ENCODE data around the gene TENM4. TPM values are rescaled to one million over a fixed set of nuclear protein-coding genes. Genes with fewer than 3 reads are reported as not detected.

Gene TENM4
- polyA plus RNA-seq, 1 donor from 2014 or later = 16.8 TPM

- no peaks in the 10 kb centered on the region for H3K9me3 ChIP-seq (ENCODE audit: low read length)
Observed at GRCh38 chr11:79409330-79409729, 31.5 kb downstream of the TENM4 start.

GRCh38 chr11:79406376-79406775, 34.5 kb downstream of the TENM4 start:
- Histone ChIP-seq H3K36me3 (ENCODE audit: insufficient read depth, low read length) (peaks cover 3% of the 10 kb centered on the region), H3K9me2 (ENCODE audit: insufficient read depth, low read length) (no peaks in the 10 kb centered on the region), H3K9me3 (ENCODE audit: low read length) (no peaks in the 10 kb centered on the region), H3K4me3 (ENCODE audit: low read length) (no peak overlapping the region), H3K27me3 (ENCODE audit: insufficient read depth, low read depth, low read length) (no peaks in the 10 kb centered on the region), H3K79me2 (replicated peaks; ENCODE audit: insufficient read depth, low read length) (peaks cover 29% of the 10 kb centered on the region), H3K9ac (ENCODE audit: low read length) (no peak overlapping the region), H2AFZ (ENCODE audit: low read depth, low read length) (no peak overlapping the region), H4K20me1 (ENCODE audit: insufficient read depth) (no peaks in the 10 kb centered on the region), H3F3A (ENCODE audit: insufficient read depth, low read length, poor library complexity, severe bottlenecking) (peaks cover 2% of the 10 kb centered on the region), H3K4me2 (ENCODE audit: low read length) (no peak overlapping the region), H3K27ac (ENCODE audit: low read length) (no peak overlapping the region)
- TF ChIP-seq TAF1 (IDR thresholded peaks at IDR 0.05; ENCODE audit: low read depth) (no peak), EZH2 (IDR thresholded peaks at IDR 0.05; ENCODE audit: borderline replicate concordance, insufficient read depth, low read length, poor library complexity, severe bottlenecking) (no peak), MXI1 (conservative IDR thresholded peaks at IDR 0.05; ENCODE audit: poor library complexity, severe bottlenecking) (no peak), SMC3 (conservative IDR thresholded peaks at IDR 0.05; ENCODE audit: poor library complexity) (no peak), EP300 (conservative IDR thresholded peaks at IDR 0.05; ENCODE audit: poor library complexity, severe bottlenecking) (no peak), POLR2AphosphoS5 (IDR thresholded peaks at IDR 0.05) (no peak), REST (IDR thresholded peaks at IDR 0.05; ENCODE audit: borderline replicate concordance) (no peak), RAD21 (conservative IDR thresholded peaks at IDR 0.05) (no peak)
- TF ChIP-seq, protein P1, sequence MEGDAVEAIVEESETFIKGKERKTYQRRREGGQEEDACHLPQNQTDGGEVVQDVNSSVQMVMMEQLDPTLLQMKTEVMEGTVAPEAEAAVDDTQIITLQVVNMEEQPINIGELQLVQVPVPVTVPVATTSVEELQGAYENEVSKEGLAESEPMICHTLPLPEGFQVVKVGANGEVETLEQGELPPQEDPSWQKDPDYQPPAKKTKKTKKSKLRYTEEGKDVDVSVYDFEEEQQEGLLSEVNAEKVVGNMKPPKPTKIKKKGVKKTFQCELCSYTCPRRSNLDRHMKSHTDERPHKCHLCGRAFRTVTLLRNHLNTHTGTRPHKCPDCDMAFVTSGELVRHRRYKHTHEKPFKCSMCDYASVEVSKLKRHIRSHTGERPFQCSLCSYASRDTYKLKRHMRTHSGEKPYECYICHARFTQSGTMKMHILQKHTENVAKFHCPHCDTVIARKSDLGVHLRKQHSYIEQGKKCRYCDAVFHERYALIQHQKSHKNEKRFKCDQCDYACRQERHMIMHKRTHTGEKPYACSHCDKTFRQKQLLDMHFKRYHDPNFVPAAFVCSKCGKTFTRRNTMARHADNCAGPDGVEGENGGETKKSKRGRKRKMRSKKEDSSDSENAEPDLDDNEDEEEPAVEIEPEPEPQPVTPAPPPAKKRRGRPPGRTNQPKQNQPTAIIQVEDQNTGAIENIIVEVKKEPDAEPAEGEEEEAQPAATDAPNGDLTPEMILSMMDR (IDR thresholded peaks at IDR 0.05; ENCODE audit: poor library complexity, severe bottlenecking) = no peak

More at GRCh38 chr11:79409330-79409729, 31.5 kb downstream of the TENM4 start:
- Histone ChIP-seq H3K9me2 (ENCODE audit: insufficient read depth, low read length) (no peaks in the 10 kb centered on the region), H3K27me3 (ENCODE audit: insufficient read depth, low read depth, low read length) (no peaks in the 10 kb centered on the region), H3K4me3 (ENCODE audit: low read length) (no peak overlapping the region), H2AFZ (ENCODE audit: low read depth, low read length) (no peak overlapping the region), H3K27ac (ENCODE audit: low read length) (no peak overlapping the region), H3K4me2 (ENCODE audit: low read length) (no peak overlapping the region), H4K20me1 (ENCODE audit: insufficient read depth) (no peaks in the 10 kb centered on the region), H3K9ac (ENCODE audit: low read length) (no peak overlapping the region), H3F3A (ENCODE audit: insufficient read depth, low read length, poor library complexity, severe bottlenecking) (no peaks in the 10 kb centered on the region), H3K79me2 (replicated peaks; ENCODE audit: insufficient read depth, low read length) (peaks cover 19% of the 10 kb centered on the region), H3K36me3 (ENCODE audit: insufficient read depth, low read length) (peaks cover 4% of the 10 kb centered on the region)
- TF ChIP-seq POLR2AphosphoS5 (IDR thresholded peaks at IDR 0.05) = no peak
- no peak for TF ChIP-seq MXI1 (conservative IDR thresholded peaks at IDR 0.05; ENCODE audit: poor library complexity, severe bottlenecking)
- no peak for TF ChIP-seq EP300 (conservative IDR thresholded peaks at IDR 0.05; ENCODE audit: poor library complexity, severe bottlenecking)
- TF ChIP-seq, protein P1 (IDR thresholded peaks at IDR 0.05; ENCODE audit: poor library complexity, severe bottlenecking) = no peak
- no peak for TF ChIP-seq EZH2 (IDR thresholded peaks at IDR 0.05; ENCODE audit: borderline replicate concordance, insufficient read depth, low read length, poor library complexity, severe bottlenecking)
